WTC11 (cell line): ENCODE results near the gene BDKRB2. TPM values are rescaled to one million over a fixed set of nuclear protein-coding genes. Genes with fewer than 3 reads are reported as not detected.
"Not testable (repeated sequence)": the region's sequence is repeated elsewhere in the genome, so short reads cannot be mapped to it uniquely, and the experiment has no call there.

ENCODE experiments used
- ATAC-seq: fragments of 200-7000 bp; cut with Tn5 transposase; 2 replicates; pipeline ENCODE4 v1.10.0; 2021; ENCODE audit warnings: mild to moderate bottlenecking, moderate library complexity
- CTCF ChIA-PET: fragments of 300-600 bp; sonication (Branson Sonifier 250); formaldehyde crosslinking; loops from one replicate; lab custom pipeline; 2021; ENCODE audit warnings: antibody characterized with exemption; lab: Charles Lee
- POLR2A ChIA-PET: fragments of 350-600 bp; sonication (Branson Sonifier 250); formaldehyde crosslinking; loops from one replicate; lab custom pipeline; 2021; ENCODE audit warnings: antibody characterized with exemption; lab: Charles Lee
- DNase-seq: peaks from one replicate; pipeline ENCODE4 v3.0.0; 2021; ENCODE audit warnings: low spot score
- H3K27ac Mint-ChIP-seq: 2 replicates; pipeline ENCODE4 v1.8.0; 2021; ENCODE audit warnings: mixed read lengths
- H3K27me3 Mint-ChIP-seq: 2 replicates; pipeline ENCODE4 v1.8.0; 2021; ENCODE audit warnings: low read depth, mild to moderate bottlenecking, moderate library complexity, mixed read lengths
- H3K36me3 Mint-ChIP-seq: 2 replicates; pipeline ENCODE4 v1.8.0; 2021; ENCODE audit warnings: mixed read lengths
- H3K4me1 Mint-ChIP-seq: 2 replicates; pipeline ENCODE4 v1.8.0; 2022; ENCODE audit warnings: mixed read lengths
- H3K4me3 Mint-ChIP-seq: 2 replicates; pipeline ENCODE4 v1.8.0; 2021; ENCODE audit warnings: mild to moderate bottlenecking, moderate library complexity, mixed read lengths
- H3K9me3 Mint-ChIP-seq: 2 replicates; pipeline ENCODE4 v1.8.0; 2021; ENCODE audit warnings: mixed read lengths
- E2F4 ChIP-seq: sonication (generic); formaldehyde crosslinking; IDR thresholded peaks from 2 replicates; pipeline ENCODE4 v1.8.1; 2022; ENCODE audit warnings: low read depth, mild to moderate bottlenecking, moderate library complexity, missing genetic modification reagents, borderline replicate concordance
- ERG ChIP-seq: fragments of 250-450 bp; sonication (Bioruptor Pico); IDR thresholded peaks from 2 replicates; pipeline ENCODE4 v1.8.0; 2021; ENCODE audit warnings: mild to moderate bottlenecking
- FOXP4 ChIP-seq: sonication (generic); formaldehyde crosslinking; IDR thresholded peaks from 2 replicates; pipeline ENCODE4 v1.8.0; 2022; ENCODE audit warnings: mild to moderate bottlenecking, missing genetic modification reagents
- JAZF1 ChIP-seq: fragments of 250-450 bp; sonication (Bioruptor Pico); IDR thresholded peaks from 2 replicates; pipeline ENCODE4 v1.9.0; 2021; ENCODE audit warnings: moderate library complexity, mild to moderate bottlenecking, inconsistent platforms
- NFATC4 ChIP-seq: fragments of 250-450 bp; sonication (Bioruptor Pico); IDR thresholded peaks from 2 replicates; pipeline ENCODE4 v1.9.0; 2021; ENCODE audit warnings: mild to moderate bottlenecking
- NR1H2 ChIP-seq: sonication (generic); formaldehyde crosslinking; IDR thresholded peaks from 2 replicates; pipeline ENCODE4 v1.9.0; 2021; ENCODE audit warnings: mild to moderate bottlenecking, moderate library complexity, missing genetic modification reagents
- OVOL2 ChIP-seq: fragments of 250-450 bp; sonication (Bioruptor Pico); IDR thresholded peaks from 2 replicates; pipeline ENCODE4 v1.9.0; 2021; ENCODE audit warnings: mild to moderate bottlenecking, borderline replicate concordance
- RORB ChIP-seq: fragments of 250-450 bp; sonication (Bioruptor Pico); IDR thresholded peaks from 2 replicates; pipeline ENCODE4 v1.9.0; 2021; ENCODE audit warnings: mild to moderate bottlenecking
- SMAD3 ChIP-seq: sonication (generic); formaldehyde crosslinking; IDR thresholded peaks from 2 replicates; pipeline ENCODE4 v1.8.0; 2022; ENCODE audit warnings: missing genetic modification reagents, mild to moderate bottlenecking, borderline replicate concordance
- SMAD4 ChIP-seq: sonication (generic); formaldehyde crosslinking; IDR thresholded peaks from 2 replicates; pipeline ENCODE4 v1.8.0; 2022; ENCODE audit warnings: mild to moderate bottlenecking, missing genetic modification reagents
- SOX15 ChIP-seq: fragments of 250-450 bp; sonication (Bioruptor Pico); IDR thresholded peaks from 2 replicates; pipeline ENCODE4 v1.9.0; 2021; ENCODE audit warnings: mild to moderate bottlenecking
- ZMAT4 ChIP-seq: fragments of 250-450 bp; sonication (Bioruptor Pico); IDR thresholded peaks from 2 replicates; pipeline ENCODE4 v1.9.0; 2021; ENCODE audit warnings: mild to moderate bottlenecking
- ZNF138 ChIP-seq: sonication (generic); formaldehyde crosslinking; conservative IDR thresholded peaks from 2 replicates; pipeline ENCODE4 v1.8.1; 2022; ENCODE audit warnings: mild to moderate bottlenecking, moderate library complexity, missing genetic modification reagents
- ZNF396 ChIP-seq: fragments of 250-450 bp; sonication (Bioruptor Pico); IDR thresholded peaks from 2 replicates; pipeline ENCODE4 v1.8.0; 2021; ENCODE audit warnings: mild to moderate bottlenecking, moderate library complexity, borderline replicate concordance
- total RNA-seq: library from RNA; stranded (reverse); gene quantifications from 3 replicates; pipeline ENCODE4 v1.2.3, GENCODE V29; 2021
- TF ChIP-seq, protein P1 (sequence below): fragments of 200-600 bp; IDR thresholded peaks from 2 replicates; pipeline ENCODE4 v1.8.0; 2022; ENCODE audit warnings: antibody characterized with exemption
- TF ChIP-seq, protein P2 (sequence below): sonication (generic); formaldehyde crosslinking; IDR thresholded peaks from 2 replicates; pipeline ENCODE4 v1.8.1; 2023; ENCODE audit warnings: mild to moderate bottlenecking, missing genetic modification reagents, moderate library complexity

BDKRB2 gene
- total RNA-seq, 1 experiment from 2014 or later = 0.17 TPM

DNA sequence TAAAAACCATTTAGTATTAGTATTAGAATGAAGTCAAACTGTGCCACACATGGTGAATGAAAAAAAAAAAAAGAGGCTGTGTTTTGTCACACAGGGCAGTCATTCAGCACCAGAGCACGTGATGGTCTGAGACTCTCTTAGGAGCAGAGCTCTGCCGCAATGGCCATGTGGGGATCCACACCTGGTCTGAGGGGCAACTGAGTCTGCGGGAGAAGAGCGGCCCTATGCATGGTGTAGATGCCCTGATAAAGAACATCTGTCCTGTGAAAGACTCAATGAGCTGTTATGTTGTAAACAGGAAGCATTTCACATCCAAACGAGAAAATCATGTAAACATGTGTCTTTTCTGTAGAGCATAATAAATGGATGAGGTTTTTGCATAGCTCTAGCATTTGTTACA, 39.1 kb downstream of the BDKRB2 start:
- H3K4me3 Mint-ChIP-seq = no peak overlapping the region
- H3K27me3 Mint-ChIP-seq = no peaks in the 10 kb centered on the region; the same call in 1 of the 2 replicates
- ATAC-seq (no peak), DNase-seq (no peak)
- peaks cover 9% of the 10 kb centered on the region; the same call in 1 of the 2 replicates for H3K36me3 Mint-ChIP-seq
- ChIA-PET CTCF (no interaction called here), POLR2A (no interaction called here)
- TF ChIP-seq NFATC4 (CRISPR knock-in tag) = no peak
- TF ChIP-seq ZNF396 (CRISPR knock-in tag) = no peak
- H3K9me3 Mint-ChIP-seq = peaks cover 41% of the 10 kb centered on the region
- H3K27ac Mint-ChIP-seq = no peak overlapping the region
- H3K4me1 Mint-ChIP-seq = no peaks in the 10 kb centered on the region

DNA sequence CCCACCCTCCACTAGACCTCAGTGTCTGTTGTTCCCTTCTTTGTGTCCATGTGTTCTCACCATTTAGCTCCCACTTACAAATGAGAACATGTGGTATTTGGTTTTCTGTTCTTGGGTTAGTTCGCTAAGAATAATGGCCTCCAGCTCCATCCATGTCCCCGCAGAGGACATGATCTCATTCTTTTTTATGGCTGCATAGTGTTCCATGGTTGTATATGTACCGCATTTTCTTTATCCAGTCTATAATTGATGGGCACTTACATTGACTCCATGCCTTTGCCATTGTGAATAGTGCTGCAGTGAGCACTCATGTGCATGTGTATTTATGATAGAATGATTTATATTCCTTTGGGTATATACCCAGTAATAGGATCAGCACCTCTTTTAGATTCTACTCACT, 40.4 kb downstream of the BDKRB2 start:
- POLR2A ChIA-PET = not testable (repeated sequence)
- CTCF ChIA-PET = interaction anchor here (1.4 kb wide), 1 partner anchor 145 kb away, joined by 4 read pairs; no protein-coding TSS in a partner anchor

GRCh38 chr14:96245710-96246538, 41.3 kb downstream of the BDKRB2 start:
- ChIA-PET POLR2A (no interaction called here), CTCF (interaction anchor here (1.4 kb wide), 1 partner anchor 146 kb away, joined by 4 read pairs; no protein-coding TSS in a partner anchor)
- peaks cover 9% of the 10 kb centered on the region for H3K4me1 Mint-ChIP-seq
- TF ChIP-seq RORB (CRISPR knock-in tag) (no peak), ZNF138 (no peak), ZNF396 (CRISPR knock-in tag) (no peak), E2F4 (CRISPR knock-in tag) (no peak), SMAD4 (CRISPR knock-in tag) (no peak), NR1H2 (no peak)
- TF ChIP-seq, protein P1, sequence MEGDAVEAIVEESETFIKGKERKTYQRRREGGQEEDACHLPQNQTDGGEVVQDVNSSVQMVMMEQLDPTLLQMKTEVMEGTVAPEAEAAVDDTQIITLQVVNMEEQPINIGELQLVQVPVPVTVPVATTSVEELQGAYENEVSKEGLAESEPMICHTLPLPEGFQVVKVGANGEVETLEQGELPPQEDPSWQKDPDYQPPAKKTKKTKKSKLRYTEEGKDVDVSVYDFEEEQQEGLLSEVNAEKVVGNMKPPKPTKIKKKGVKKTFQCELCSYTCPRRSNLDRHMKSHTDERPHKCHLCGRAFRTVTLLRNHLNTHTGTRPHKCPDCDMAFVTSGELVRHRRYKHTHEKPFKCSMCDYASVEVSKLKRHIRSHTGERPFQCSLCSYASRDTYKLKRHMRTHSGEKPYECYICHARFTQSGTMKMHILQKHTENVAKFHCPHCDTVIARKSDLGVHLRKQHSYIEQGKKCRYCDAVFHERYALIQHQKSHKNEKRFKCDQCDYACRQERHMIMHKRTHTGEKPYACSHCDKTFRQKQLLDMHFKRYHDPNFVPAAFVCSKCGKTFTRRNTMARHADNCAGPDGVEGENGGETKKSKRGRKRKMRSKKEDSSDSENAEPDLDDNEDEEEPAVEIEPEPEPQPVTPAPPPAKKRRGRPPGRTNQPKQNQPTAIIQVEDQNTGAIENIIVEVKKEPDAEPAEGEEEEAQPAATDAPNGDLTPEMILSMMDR = no peak
- ATAC-seq (no peak), DNase-seq (no peak)
- peaks cover 38% of the 10 kb centered on the region for H3K9me3 Mint-ChIP-seq
- H3K36me3 Mint-ChIP-seq = peaks cover 9% of the 10 kb centered on the region; the same call in 1 of the 2 replicates
- H3K27ac Mint-ChIP-seq = no peak overlapping the region
- no peaks in the 10 kb centered on the region; the same call in 1 of the 2 replicates for H3K27me3 Mint-ChIP-seq
- H3K4me3 Mint-ChIP-seq = no peak overlapping the region

More for the DNA sequence above, 40.4 kb downstream of the BDKRB2 start:
- H3K4me3 Mint-ChIP-seq, H3K27me3 Mint-ChIP-seq, ATAC-seq, H3K36me3 Mint-ChIP-seq, H3K27ac Mint-ChIP-seq, H3K4me1 Mint-ChIP-seq, DNase-seq: not testable (repeated sequence)
- peaks cover 41% of the 10 kb centered on the region for H3K9me3 Mint-ChIP-seq

DNA sequence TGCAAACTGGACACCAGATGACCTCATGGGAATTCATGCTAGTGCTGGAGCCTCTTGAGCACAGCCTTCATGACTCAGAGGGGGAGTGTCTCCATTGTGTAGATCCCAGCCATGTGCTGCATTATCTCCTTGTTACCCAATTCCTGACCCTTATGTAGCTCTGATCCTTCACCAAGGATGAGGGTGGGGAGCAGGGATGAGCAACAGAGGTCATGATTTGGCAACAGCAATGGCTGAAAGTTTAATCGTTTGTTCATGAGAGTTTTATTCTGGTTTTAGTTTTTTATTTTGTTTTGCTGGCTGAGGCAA, 41.9 kb downstream of the BDKRB2 start:
- peaks cover 38% of the 10 kb centered on the region for H3K9me3 Mint-ChIP-seq
- DNase-seq = no peak
- H3K27me3 Mint-ChIP-seq = no peaks in the 10 kb centered on the region; the same call in 1 of the 2 replicates
- ATAC-seq = no peak
- peaks cover 13% of the 10 kb centered on the region for H3K4me1 Mint-ChIP-seq
- no peak overlapping the region for H3K27ac Mint-ChIP-seq
- peaks cover 9% of the 10 kb centered on the region; the same call in 1 of the 2 replicates for H3K36me3 Mint-ChIP-seq
- H3K4me3 Mint-ChIP-seq = no peak overlapping the region
- POLR2A ChIA-PET = no interaction called here
- CTCF ChIA-PET = no interaction called here
- TF ChIP-seq SMAD3 (CRISPR knock-in tag) = no peak
- TF ChIP-seq ERG (CRISPR knock-in tag) = no peak
- no peak for TF ChIP-seq OVOL2 (CRISPR knock-in tag)
- TF ChIP-seq SOX15 (CRISPR knock-in tag) = no peak
- no peak for TF ChIP-seq FOXP4 (CRISPR knock-in tag)
- TF ChIP-seq, protein P2, sequence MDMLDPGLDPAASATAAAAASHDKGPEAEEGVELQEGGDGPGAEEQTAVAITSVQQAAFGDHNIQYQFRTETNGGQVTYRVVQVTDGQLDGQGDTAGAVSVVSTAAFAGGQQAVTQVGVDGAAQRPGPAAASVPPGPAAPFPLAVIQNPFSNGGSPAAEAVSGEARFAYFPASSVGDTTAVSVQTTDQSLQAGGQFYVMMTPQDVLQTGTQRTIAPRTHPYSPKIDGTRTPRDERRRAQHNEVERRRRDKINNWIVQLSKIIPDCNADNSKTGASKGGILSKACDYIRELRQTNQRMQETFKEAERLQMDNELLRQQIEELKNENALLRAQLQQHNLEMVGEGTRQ (CRISPR knock-in tag) = no peak
- no peak for TF ChIP-seq JAZF1
- TF ChIP-seq ZMAT4 = no peak
